ENCODE data around the gene QRFP. TPM values are rescaled to one million over a fixed set of nuclear protein-coding genes. Genes with fewer than 3 reads are reported as not detected.
A peak's percentile ranks its signal among the peaks of the same experiment; 100 is the strongest.

Gene QRFP
- total RNA-seq, 4 donors from 2014 or later: 0.18 TPM; not detected in 3

DNA sequence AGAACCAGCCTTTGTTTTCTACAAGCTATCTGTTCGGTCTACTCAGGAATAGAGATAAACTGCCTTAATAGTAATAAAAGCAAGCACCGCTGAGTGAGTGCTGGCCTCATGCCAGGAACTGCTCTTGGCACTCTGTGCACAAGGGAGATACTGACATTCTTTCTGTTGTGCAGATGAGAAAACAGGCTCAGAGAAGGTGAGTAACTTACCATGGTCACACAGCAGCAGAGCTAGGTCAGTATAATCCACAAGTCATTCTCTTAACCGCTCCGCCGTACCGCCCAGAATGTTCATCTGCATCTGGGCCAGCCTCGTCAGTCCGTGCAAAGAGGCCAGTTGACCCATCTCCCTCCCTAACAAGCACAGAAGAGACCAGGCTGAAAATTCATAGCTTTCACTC is 27.4 kb downstream of the QRFP start:
- no peak for TF ChIP-seq POLR2A (IDR thresholded peaks at IDR 0.05)
- TF ChIP-seq, protein P1, sequence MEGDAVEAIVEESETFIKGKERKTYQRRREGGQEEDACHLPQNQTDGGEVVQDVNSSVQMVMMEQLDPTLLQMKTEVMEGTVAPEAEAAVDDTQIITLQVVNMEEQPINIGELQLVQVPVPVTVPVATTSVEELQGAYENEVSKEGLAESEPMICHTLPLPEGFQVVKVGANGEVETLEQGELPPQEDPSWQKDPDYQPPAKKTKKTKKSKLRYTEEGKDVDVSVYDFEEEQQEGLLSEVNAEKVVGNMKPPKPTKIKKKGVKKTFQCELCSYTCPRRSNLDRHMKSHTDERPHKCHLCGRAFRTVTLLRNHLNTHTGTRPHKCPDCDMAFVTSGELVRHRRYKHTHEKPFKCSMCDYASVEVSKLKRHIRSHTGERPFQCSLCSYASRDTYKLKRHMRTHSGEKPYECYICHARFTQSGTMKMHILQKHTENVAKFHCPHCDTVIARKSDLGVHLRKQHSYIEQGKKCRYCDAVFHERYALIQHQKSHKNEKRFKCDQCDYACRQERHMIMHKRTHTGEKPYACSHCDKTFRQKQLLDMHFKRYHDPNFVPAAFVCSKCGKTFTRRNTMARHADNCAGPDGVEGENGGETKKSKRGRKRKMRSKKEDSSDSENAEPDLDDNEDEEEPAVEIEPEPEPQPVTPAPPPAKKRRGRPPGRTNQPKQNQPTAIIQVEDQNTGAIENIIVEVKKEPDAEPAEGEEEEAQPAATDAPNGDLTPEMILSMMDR (IDR thresholded peaks at IDR 0.05): no peak
- H3K4me1 ChIP-seq: peaks cover 0 to 69% (median 7%) of the 10 kb centered on the region in 3 donors
- H3K4me3 ChIP-seq: no peak overlapping the region
- no peak for DNase-seq
- H3K9me3 ChIP-seq: no peaks in the 10 kb centered on the region
- intact Hi-C loops (cut with DNase I): no loop called here
- H3K27me3 ChIP-seq: no peaks in the 10 kb centered on the region
- 61 to 70% methylated on average over 8 of the region's 8 CpGs for WGBS, 2 donors
- H3K36me3 ChIP-seq: peaks cover 0 to 83% (median 27%) of the 10 kb centered on the region in 3 donors
- H3K27ac ChIP-seq: peak overlapping the region in 1 of 4 donors; percentile 66

DNA sequence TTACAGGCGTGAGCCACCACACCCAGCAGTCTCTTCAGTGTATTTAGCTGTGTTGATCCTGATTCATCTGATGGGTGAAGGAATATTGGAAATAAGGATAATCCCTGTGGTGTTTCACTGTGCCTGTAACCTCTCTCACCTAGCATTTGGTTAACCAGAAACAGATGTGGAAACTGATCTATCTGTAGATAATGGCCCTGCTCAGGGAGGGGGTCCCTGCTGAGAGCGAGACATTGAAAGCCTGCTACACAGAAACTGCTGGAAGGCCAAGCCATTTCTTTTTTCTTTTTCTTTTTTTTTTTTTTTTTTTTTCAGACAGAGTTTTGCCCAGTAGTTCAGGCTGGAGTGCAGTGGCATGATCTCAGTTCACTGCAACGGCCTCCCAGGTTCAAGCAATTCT is 28.4 kb downstream of the QRFP start:
- intact Hi-C loops (cut with DNase I): no loop called here
- no peak overlapping the region for H3K4me3 ChIP-seq
- no peaks in the 10 kb centered on the region for H3K9me3 ChIP-seq
- TF ChIP-seq, protein P1 (IDR thresholded peaks at IDR 0.05): no peak
- no peak for TF ChIP-seq POLR2A (IDR thresholded peaks at IDR 0.05)
- no peaks in the 10 kb centered on the region for H3K27me3 ChIP-seq
- H3K27ac ChIP-seq: peak overlapping the region in 1 of 4 donors; percentile 32
- peaks cover 0 to 71% (median 11%) of the 10 kb centered on the region in 3 donors for H3K4me1 ChIP-seq
- 84 to 90% methylated on average over 2 to 3 of the region's 3 CpGs for WGBS, 2 donors
- peaks cover 0 to 83% (median 25%) of the 10 kb centered on the region in 3 donors for H3K36me3 ChIP-seq
- no peak for DNase-seq

DNA sequence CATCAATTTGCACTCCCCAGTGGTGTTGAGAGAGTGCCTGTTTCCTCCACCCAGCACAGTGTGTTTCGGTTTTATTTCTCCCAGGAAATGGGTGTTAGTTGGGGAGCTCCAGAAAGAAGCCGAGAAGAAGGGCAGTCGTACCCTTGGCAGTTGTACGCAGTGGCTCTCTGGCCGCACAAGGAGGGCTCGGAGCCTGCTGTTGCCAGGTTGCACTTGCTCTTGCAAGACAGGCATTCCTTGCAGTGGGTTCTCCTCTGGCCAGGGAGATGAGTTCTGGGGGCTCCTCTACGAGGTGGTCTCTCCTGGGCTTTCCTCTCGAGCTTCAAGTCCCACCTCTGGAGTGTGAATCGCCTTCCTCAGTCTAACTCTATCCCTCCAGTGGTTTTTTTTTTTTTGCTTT is 29.1 kb downstream of the QRFP start:
- H3K27me3 ChIP-seq: no peaks in the 10 kb centered on the region
- peaks cover 0 to 73% (median 11%) of the 10 kb centered on the region in 3 donors for H3K4me1 ChIP-seq
- H3K9me3 ChIP-seq: no peaks in the 10 kb centered on the region
- H3K36me3 ChIP-seq: peaks cover 0 to 83% (median 18%) of the 10 kb centered on the region in 3 donors
- intact Hi-C loops (cut with DNase I): no loop called here
- no peak for DNase-seq
- no peak overlapping the region for H3K4me3 ChIP-seq
- 82 to 90% methylated on average over 7 to 9 of the region's 9 CpGs for WGBS, 2 donors
- TF ChIP-seq, protein P1 (IDR thresholded peaks at IDR 0.05): no peak
- TF ChIP-seq POLR2A (IDR thresholded peaks at IDR 0.05): no peak
- peak overlapping the region in 2 of 4 donors; percentile 14 to 32 for H3K27ac ChIP-seq

DNA sequence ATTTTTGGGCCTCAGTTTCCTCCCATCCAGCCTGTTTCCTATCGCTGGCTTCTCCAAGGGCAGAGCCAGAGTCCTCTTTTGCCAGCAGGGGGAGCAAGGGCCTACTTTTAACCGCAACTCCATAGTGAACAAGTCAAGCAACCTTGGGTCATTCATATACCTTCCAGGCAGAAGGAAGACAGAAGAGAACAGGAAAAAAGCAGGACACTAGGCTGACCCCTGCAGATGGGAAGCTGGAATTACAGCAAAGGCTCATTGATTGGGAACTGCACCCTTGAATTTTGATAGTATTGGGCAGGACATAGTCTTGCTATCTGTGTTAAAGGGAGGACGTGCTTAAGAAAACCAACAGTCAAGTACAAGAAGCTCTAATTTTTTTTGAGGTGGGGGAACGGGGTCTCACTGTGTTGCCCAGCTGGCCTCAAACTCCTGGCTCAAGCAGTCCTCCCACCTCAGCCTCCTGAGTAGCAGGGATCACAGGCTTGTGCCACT is 30.1 kb downstream of the QRFP start:
- intact Hi-C loops (cut with DNase I): no loop called here
- peak overlapping the region in 1 of 4 donors; percentile 3 for H3K27ac ChIP-seq

DNA sequence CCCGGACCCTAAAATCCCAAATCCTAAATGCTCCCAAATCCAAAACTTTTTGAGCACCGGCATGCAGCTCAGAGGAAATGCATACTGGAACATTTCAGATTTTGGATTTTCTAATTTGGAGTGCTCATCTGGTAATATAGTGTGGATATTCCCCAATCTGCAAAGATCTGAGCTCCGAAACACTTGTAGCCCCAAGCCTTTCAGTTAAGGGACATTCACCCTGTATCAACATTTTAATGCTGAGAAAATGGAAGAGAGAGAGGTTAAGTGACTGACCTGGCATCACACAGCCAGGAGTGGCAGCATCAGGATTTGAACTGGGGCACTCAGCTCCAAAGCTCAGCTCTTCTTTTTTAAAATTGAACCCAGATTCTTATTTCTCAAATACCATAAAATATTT is 30.7 kb downstream of the QRFP start:
- intact Hi-C loops (cut with DNase I): no loop called here
- no peak overlapping the region for H3K27ac ChIP-seq
- peaks cover 0 to 78% (median 11%) of the 10 kb centered on the region in 3 donors for H3K36me3 ChIP-seq
- TF ChIP-seq, protein P1 (IDR thresholded peaks at IDR 0.05): no peak
- no peak for TF ChIP-seq POLR2A (IDR thresholded peaks at IDR 0.05)
- no peaks in the 10 kb centered on the region for H3K9me3 ChIP-seq
- no peak for DNase-seq
- no peaks in the 10 kb centered on the region for H3K27me3 ChIP-seq
- no peak overlapping the region for H3K4me3 ChIP-seq
- 95% methylated on average over 3 of the region's 3 CpGs for WGBS, 2 donors
- H3K4me1 ChIP-seq: peaks cover 0 to 74% (median 16%) of the 10 kb centered on the region in 3 donors

More for the DNA sequence above, 30.1 kb downstream of the QRFP start:
- Histone ChIP-seq H3K9me3 (no peaks in the 10 kb centered on the region), H3K4me3 (no peak overlapping the region), H3K27me3 (no peaks in the 10 kb centered on the region), H3K36me3 (peaks cover 0 to 83% (median 11%) of the 10 kb centered on the region in 3 donors), H3K4me1 (peaks cover 0 to 74% (median 11%) of the 10 kb centered on the region in 3 donors)
- 39 to 43% methylated on average over 3 to 4 of the region's 4 CpGs for WGBS, 2 donors
- TF ChIP-seq POLR2A (IDR thresholded peaks at IDR 0.05): no peak
- TF ChIP-seq, protein P1 (IDR thresholded peaks at IDR 0.05): peak; percentile 71 to 96 (median 88)
- DNase-seq: no peak
